Activated naive CD4-positive, alpha-beta T cell treated with Interleukin-2 at 50 U/mL for 16 hours (primary cell): ENCODE results near the gene SPEM1.
"Not testable (repeated sequence)": the region's sequence is repeated elsewhere in the genome, so short reads cannot be mapped to it uniquely, and the experiment has no call there.

Experiments used
- DNase-seq: peaks from one replicate; pipeline ENCODE4 v3.0.0-alpha.2; 2020

The SPEM1 gene

DNA sequence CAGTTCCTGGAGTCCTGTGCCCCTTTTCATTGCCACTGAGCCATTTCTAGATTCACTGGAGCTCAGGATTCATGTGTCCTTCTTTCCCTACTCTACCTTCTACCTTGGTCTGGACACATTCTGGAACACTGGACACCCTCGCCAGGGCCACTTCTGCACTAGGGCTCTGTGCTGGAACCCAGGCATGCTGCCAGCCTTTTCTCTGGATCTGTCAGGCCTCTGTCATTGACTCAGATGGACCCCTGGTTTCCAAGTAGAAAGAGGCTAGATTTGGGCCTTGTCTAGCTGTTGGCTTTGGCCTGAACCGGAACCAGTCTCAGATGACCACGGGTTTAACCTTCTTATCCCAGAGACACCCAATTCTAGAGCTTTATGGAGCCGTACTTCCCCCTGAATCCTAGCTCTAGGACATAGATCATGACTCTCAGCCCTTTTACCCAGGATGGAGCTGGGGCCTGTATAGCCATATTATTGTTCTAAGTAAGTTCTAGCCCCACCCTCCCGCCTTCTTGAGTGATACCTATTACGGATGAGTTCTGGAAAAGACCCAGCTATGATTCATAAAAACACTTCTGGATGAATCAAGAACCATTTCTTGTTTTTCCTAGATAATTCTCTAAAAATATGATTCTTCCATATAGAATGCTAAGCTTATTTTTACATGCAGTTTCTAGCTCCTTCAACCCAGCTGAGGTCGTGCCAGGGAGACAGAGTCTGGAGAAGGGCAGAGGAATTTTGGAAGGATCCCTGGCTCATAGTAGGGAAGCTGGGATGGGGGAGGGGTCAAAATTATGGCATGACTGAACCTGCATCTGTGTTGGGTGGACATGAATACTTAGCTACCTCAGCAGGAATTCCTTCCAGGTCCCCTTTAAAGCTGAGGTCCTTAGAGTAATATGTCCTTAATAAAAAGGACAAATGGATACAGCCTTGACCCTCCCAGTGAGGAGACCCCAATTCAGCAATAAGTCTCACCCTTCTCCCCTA, 23.7 kb downstream of the SPEM1 start:
- no peak for DNase-seq

GRCh38 chr17:7444682-7445618, 24.8 kb downstream of the SPEM1 start, which contains the start of gene CHRNB1:
Gene CHRNB1 (plus strand): TSS chr17:7445061. CDS start chr17:7445128, 67 bp downstream.
- no peak for DNase-seq

DNA sequence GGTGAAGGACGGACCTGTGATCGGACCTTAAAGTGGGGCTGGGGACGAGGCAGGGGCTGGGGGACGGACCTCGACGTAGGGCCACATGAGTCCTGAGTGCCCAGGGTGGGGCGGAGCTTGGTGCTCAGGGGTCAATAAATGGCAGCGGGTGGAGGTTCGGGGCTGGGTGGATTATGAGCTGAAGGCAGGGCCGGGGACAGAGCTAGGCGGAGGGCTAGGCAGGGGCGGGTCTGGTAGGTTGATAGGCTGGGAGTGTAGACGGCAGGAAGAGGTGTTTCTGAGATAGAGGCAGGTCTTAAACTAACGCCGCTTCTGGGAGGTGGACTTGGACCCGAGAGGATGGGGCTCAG, 25.5 kb downstream of the SPEM1 start:
- peak; percentile 36 for DNase-seq

- DNase-seq: no peak
Measured at GRCh38 chr17:7448461-7448860, 28.3 kb downstream of the SPEM1 start.

DNA sequence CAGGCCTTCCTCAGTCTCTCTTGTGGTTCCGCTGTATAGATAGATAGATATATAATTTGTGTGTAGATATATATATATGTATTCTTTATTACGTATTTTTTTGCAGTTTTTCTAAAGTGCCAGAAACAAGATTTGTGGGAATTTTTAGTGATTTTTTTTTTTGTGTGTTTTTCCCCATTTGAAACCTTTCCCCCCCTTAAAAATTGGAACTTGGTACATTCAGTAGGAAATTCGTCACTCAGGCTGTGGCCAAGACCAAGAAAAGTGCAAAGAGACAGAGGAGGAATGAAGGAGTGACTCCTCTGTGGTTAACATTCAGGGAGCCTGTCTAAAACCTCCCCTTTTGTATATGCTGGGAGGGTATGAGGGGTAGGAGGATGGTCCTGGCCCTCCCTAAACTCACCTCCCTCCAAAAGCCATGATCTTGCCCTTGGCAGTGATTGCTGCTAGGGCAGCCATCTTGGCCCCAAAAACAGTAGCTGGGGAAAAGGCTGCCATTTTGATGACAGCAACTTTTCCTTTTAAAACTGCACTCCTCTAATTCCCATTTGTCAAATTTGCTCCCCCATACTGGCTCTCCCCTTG, 39.9 kb downstream of the SPEM1 start:
- no peak for DNase-seq

- DNase-seq: no peak
Measured at GRCh38 chr17:7460850-7461660, 40.9 kb downstream of the SPEM1 start.

GRCh38 chr17:7462474-7463371, 42.6 kb downstream of the SPEM1 start:
- no peak for DNase-seq

GRCh38 chr17:7463372-7463846, 43.3 kb downstream of the SPEM1 start:
- DNase-seq: no peak

GRCh38 chr17:7464081-7464480, 44.0 kb downstream of the SPEM1 start:
- no peak for DNase-seq

GRCh38 chr17:7465597-7466275, 45.6 kb downstream of the SPEM1 start:
- no peak for DNase-seq

DNA sequence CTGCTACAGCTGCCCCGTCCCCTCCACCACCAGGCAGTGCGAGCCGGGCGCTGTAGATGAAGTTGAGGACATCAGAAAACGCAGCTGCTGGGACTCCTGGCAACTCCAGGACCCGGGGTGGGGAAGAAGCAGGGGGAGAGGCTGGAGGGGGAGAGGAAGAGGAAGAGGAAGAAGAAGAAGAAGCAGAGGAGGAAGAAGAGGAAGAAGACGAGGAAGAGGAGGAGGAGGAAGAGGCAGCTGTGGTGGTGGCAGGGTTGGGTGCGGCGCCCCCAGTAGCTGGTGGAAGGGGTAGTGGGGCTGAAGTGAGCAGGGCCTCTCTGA, 46.2 kb downstream of the SPEM1 start:
- DNase-seq: no peak

- no peak for DNase-seq
Measured at GRCh38 chr17:7466639-7467341, 46.7 kb downstream of the SPEM1 start.

DNA sequence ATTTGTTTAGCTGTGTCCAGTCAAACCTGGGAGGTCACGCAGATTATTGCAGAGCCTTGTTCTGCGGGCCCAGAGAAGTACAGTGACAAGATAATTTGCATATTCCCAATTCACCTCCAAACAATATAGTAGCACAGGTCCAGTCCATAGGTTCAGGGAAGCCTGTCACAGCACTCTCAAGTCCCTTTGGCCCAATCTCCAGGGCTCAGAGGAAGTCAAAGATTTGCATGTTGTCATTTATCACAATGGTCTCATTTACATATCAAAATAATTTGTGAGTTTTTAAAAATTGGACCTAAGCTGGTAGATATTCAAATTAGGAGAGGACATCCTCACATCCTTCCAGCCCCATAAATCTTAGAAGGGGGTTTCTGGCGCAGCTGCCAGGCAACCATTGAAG, 47.4 kb downstream of the SPEM1 start:
- no peak for DNase-seq

DNA sequence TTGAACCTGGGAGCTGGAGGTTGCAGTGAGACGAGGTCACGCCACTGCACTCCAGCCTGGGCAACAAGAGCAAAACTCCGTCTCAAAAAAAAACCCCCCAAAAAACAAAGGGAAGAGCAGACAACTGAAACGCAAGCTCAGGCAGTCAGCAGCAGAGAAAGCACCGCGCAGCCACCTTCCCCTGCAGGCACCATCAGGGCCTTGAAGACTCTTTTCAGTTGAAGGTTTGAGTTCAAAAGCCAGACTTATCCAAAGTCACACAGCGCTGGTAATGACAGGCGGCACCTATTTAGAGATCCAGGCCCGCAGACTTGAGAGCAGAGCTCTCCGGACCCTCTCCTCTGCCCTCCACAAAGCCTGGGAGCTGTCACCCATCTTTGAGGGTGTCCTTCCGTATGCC, 48.2 kb downstream of the SPEM1 start:
- no peak for DNase-seq

DNA sequence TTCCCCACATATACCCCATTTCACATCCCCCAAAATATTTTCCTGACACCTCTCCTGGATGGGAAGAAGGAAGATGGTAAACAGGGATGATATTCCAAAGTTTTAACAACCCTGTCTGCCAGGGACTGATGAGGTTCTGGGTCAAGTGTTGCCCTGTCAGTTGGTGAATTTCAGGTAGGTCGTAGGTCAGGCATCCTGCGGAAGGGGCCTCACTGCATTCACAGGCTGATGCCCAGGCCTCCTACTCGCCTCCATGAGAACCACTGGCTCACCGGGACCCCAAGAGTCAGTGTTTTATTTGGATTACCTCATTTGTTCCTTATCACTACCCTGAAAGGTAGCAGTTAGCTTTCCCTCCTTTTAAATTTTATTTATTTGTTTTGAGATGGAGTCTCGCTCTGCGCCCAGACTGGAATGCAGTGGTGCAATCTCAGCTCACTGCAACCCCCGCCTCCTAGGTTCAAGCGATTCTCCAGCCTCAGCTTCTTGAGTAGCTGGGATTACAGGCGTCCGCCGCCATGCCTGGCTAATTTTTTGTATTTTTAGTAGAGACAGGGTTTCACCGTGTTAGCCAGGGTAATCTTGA, 48.8 kb downstream of the SPEM1 start:
- no peak for DNase-seq

DNA sequence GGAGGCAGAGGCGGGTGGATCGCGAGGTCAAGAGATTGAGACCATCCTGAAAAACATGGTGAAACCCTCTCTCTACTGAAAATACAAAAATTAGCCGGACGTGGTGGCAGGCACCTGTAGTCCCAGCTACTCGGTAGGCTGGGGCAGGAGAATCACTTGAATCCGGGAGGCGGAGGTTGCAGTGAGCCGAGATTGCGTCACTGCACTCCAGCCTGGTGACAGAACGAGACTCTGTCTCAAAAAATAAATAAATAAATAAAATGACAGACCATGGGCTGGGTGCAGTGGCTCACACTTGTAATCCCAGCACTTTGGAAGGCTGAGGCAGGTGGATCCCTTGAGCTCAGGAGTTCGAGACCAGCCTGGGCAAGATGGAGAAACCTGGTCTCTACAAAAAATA, 49.7 kb downstream of the SPEM1 start:
- not testable (repeated sequence) for DNase-seq

GRCh38 chr17:7470457-7470973, 50.4 kb downstream of the SPEM1 start:
- DNase-seq: not testable (repeated sequence)
